GM18505 (cell line): ENCODE data around the gene KCNA1.
A peak's percentile ranks its signal among the peaks of the same experiment; 100 is the strongest.

Experiments
- ATAC-seq: cut with Tn5 transposase; IDR thresholded peaks from one replicate; pipeline ENCODE4 v1.9.1; 2021; ENCODE audit not compliant: unreplicated experiment
- POLR2A ChIP-seq: IDR thresholded peaks from 4 replicates; pipeline ENCODE4 v1.6.1; 2011; ENCODE audit warnings: borderline replicate concordance; ENCODE audit not compliant: insufficient read depth, insufficient read length; ENCODE audit errors: extremely low read depth

The KCNA1 gene

DNA sequence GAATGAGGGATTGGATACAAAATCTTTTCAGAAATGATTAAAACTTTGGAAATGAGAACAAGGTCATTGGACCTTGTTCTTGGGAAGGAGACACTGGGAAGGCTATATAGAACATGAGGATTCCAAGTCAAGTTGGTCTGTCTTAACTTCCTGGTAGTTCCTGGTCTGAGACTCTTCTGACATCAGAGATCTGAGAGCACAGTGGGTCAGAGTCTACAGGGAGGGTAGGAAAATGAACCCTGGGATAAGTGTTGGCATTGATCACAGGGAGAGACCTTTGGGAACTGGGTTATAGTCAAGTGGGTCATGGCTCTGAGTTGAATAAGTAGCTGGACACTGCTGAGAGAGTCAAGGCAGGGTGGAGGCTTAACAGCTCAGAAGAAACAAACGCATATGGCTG, 17.3 kb upstream of the KCNA1 start:
- TF ChIP-seq POLR2A: no peak
- no peak for ATAC-seq

- no peak for TF ChIP-seq POLR2A
- no peak for ATAC-seq
Measured at GRCh38 chr12:4894019-4894418, 15.7 kb upstream of the KCNA1 start.

DNA sequence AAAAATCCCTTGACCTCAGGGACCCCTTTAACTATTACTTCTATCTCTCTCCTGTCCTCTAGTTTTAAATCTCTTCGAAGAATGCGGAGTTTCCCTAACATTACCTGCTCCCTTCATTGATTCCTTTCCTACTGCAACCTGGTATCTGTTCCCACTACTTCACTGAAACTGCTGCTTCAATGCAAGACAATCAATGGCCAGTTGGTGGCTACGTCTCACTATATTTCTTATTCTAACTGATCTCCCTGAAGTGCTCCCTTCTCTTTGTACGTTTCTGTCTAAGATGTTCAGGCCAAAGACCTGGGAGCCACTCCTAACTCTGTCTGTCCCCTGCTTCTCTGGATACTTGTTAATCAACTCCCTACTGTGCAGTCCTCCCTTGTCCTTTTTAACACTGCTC, 10.3 kb upstream of the KCNA1 start:
- TF ChIP-seq POLR2A: no peak
- ATAC-seq: no peak

DNA sequence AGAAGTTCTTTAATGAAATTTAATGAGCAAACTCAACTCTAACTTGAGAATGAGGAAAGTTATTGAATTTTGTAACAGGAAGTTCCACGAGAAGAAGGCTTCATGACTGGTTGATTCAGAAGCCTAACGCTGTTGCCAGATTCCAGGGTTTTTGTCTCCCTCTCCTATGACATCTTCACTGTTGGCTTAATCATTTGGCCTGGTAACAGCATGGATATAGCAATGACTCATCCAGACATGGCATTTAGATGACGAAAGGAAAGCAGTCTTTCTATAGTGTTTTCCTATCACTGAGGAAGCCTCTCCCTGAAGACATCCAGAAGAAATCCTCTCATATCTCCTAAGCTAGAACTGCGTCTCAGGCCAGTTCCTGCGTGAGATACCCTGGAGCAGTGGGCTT, 9.4 kb upstream of the KCNA1 start:
- no peak for ATAC-seq
- TF ChIP-seq POLR2A: no peak

DNA sequence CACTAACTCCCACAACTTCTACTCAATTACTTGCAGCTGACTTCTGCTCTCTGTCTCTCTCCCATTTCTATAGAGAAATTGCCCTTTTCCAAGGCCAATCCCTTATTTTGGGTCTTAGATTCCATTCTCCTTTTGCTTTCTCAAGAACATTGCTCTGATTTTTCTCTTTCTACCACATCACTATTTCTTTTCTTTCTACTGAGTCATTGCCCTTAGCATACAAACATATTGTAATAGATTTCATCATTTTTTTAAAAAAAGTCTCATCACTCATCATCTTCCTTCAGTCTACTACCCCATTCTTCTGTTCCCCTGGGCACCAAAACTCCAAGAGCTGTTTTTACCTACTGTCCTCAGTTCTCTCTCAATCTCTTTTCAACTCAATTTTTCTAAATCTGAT, 4.4 kb upstream of the KCNA1 start:
- no peak for ATAC-seq
- no peak for TF ChIP-seq POLR2A

- TF ChIP-seq POLR2A: no peak
- peak; percentile 44 for ATAC-seq
Measured at GRCh38 chr12:4908684-4909409, 858 bp upstream of the KCNA1 start.

GRCh38 chr12:4909410-4909733, 333 bp upstream of the KCNA1 start:
- peak; percentile 17 for TF ChIP-seq POLR2A

GRCh38 chr12:4910502-4911315, 1.0 kb downstream of the KCNA1 start:
- no peak for ATAC-seq
- no peak for TF ChIP-seq POLR2A

More at GRCh38 chr12:4909410-4909733, 333 bp upstream of the KCNA1 start:
- no peak for ATAC-seq

GRCh38 chr12:4911316-4911994, 1.8 kb downstream of the KCNA1 start:
- no peak for TF ChIP-seq POLR2A
- no peak for ATAC-seq

DNA sequence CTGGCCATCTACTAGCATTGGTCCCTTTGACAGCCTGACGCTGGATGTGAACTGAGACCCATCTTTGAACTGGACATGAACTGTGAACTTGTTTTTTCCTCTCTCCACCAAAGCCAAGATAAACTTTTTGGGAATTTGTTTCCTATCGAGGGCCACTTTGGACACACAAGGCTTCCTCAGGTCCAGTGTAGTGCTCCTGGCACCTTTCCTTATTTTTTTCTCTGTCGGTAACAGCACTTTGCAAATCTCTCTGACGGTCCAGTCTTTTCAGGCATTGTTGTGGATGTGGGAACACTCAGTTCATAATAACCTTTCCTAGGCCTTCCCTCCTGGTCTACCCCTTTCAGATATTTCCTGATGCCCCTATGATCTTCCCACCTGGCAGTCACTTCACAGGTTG, 5.0 kb downstream of the KCNA1 start:
- ATAC-seq: no peak
- no peak for TF ChIP-seq POLR2A

- no peak for TF ChIP-seq POLR2A
- ATAC-seq: no peak
Measured at GRCh38 chr12:4915752-4916151, 6.0 kb downstream of the KCNA1 start.

GRCh38 chr12:4918950-4919660, 9.4 kb downstream of the KCNA1 start:
- no peak for TF ChIP-seq POLR2A
- ATAC-seq: no peak

DNA sequence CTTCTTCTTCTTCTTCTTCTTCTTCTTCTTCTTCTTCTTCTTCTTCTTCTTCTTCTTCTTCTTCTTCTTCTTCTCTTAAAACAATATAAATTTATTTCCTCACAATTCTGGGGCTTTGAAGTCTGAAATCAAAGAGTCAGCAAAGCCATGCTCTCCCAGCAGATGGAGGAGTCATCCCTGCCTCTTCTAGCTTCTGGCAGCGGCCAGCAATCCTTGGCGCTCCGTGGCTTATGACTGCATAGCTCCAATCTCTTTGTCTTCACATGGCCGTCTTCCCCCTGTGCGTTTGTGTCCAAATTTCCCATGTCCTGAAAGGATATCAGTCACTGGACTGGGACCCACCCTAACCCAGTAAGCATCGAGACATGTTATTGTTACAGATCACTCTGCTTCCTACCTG, 22.9 kb downstream of the KCNA1 start:
- TF ChIP-seq POLR2A: no peak

More for the DNA sequence above, 22.9 kb downstream of the KCNA1 start:
- ATAC-seq: no peak
